HCT116 (cell line): ENCODE measurements around the gene ABCB1. TPM values are rescaled to one million over a fixed set of nuclear protein-coding genes. Genes with fewer than 3 reads are reported as not detected.

ENCODE experiments used
- ATAC-seq: fragments of 200-7000 bp; cut with Tn5 transposase; 2 replicates; pipeline ENCODE4 v1.9.1; 2020; ENCODE audit warnings: mild to moderate bottlenecking, moderate library complexity
- BruUV-seq: library from RNA; stranded (reverse); fragments of 400-500 nt; replicated peaks from 2 replicates; lab custom pipeline; 2021; lab: Mats Ljungman, UMichigan
- CTCF ChIA-PET: fragments of 300-600 bp; sonication (Branson Sonifier 250); formaldehyde crosslinking; loops from one replicate; lab custom pipeline; 2021; ENCODE audit warnings: antibody characterized with exemption; lab: Charles Lee
- POLR2A ChIA-PET: fragments of 300-600, 350-600 bp; sonication (Branson Sonifier 250); formaldehyde crosslinking; loops from one replicate; lab custom pipeline; 2021; ENCODE audit warnings: antibody characterized with exemption; lab: Charles Lee
- RAD21 ChIA-PET, 2 experiments: fragments of 300-600 bp; sonication (Branson Sonifier 250); formaldehyde crosslinking; loops; one replicate each; lab custom pipeline; 2023; ENCODE audit warnings: low total read pairs in 2 of 2; ENCODE audit not compliant: uncharacterized antibody in 2 of 2, unreplicated experiment in 2 of 2, low non-redundant PET in 1 of 2; lab: Charles Lee
- DNase-seq: peaks from one replicate; pipeline ENCODE4 v3.0.0-alpha.2; 2010; ENCODE audit warnings: low read depth, low spot score
- H2AFZ ChIP-seq: fragments of 200-600 bp; shearing (Covaris generic), sonication (generic); 2 replicates; pipeline ENCODE4 v1.6.1; 2017; ENCODE audit warnings: low read depth, mixed run types, mixed read lengths, antibody characterized with exemption, low read length; ENCODE audit not compliant: poor library complexity, severe bottlenecking
- H3K27ac ChIP-seq: 2 replicates; pipeline ENCODE4 v1.5.1; 2012; ENCODE audit warnings: low read depth, low read length
- H3K27me3 ChIP-seq: fragments of 200-600 bp; sonication (generic); 2 replicates; pipeline ENCODE4 v1.6.1; 2016; ENCODE audit warnings: mixed run types, low read length, mixed read lengths; ENCODE audit not compliant: insufficient read depth
- H3K36me3 ChIP-seq, 2 experiments: fragments of 200-500 bp in 1 of 2; fragments of 200-600 bp in 1 of 2; sonication (Bioruptor generic) in 1 of 2; sonication (generic) in 1 of 2; 2 replicates each; pipeline versions ENCODE4 v1.5.1 to v1.6.1; 2014 to 2016; ENCODE audit warnings: low read length in 2 of 2, inconsistent platforms in 1 of 2, mixed read lengths in 1 of 2, mixed run types in 1 of 2; ENCODE audit not compliant: insufficient read depth in 2 of 2, control insufficient read depth in 1 of 2
- H3K4me1 ChIP-seq, 2 experiments: fragments of 200-600 bp in 1 of 2; sonication (generic) in 1 of 2; 2 replicates each; pipeline versions ENCODE4 v1.5.1 to v1.6.1; 2012 to 2017; ENCODE audit warnings: low read length in 2 of 2, inconsistent platforms in 1 of 2, mild to moderate bottlenecking in 1 of 2, mixed read lengths in 1 of 2, mixed run types in 1 of 2, moderate library complexity in 1 of 2; ENCODE audit not compliant: insufficient read depth in 2 of 2, control insufficient read depth in 1 of 2
- H3K4me2 ChIP-seq: fragments of 200-600 bp; sonication (generic); 2 replicates; pipeline ENCODE4 v1.6.1; 2017; ENCODE audit warnings: mixed run types, low read length, mixed read lengths
- H3K4me3 ChIP-seq, 2 experiments: fragments of 200-600 bp in 1 of 2; sonication (generic) in 1 of 2; replicated peaks in 1 of 2; 2 replicates each; pipeline ENCODE4 v1.5.1; 2011 to 2016; ENCODE audit warnings: low read length in 2 of 2, control low read depth in 1 of 2, low read depth in 1 of 2, mild to moderate bottlenecking in 1 of 2, mixed read lengths in 1 of 2, mixed run types in 1 of 2
- H3K79me2 ChIP-seq: fragments of 200-600 bp; sonication (generic); 2 replicates; pipeline ENCODE4 v1.6.1; 2017; ENCODE audit warnings: mild to moderate bottlenecking, mixed run types, low read length, moderate library complexity, mixed read lengths; ENCODE audit not compliant: insufficient read depth
- H3K9ac ChIP-seq: fragments of 200-600 bp; sonication (generic); 2 replicates; pipeline ENCODE4 v1.6.1; 2016; ENCODE audit warnings: low read length, mixed read lengths
- H3K9me2 ChIP-seq: fragments of 200-600 bp; sonication (generic), shearing (Covaris generic); 2 replicates; pipeline ENCODE4 v1.6.1; 2017; ENCODE audit warnings: mixed run types, mild to moderate bottlenecking, moderate library complexity; ENCODE audit not compliant: insufficient read depth
- H3K9me3 ChIP-seq, 2 experiments: fragments of 200-500 bp in 1 of 2; fragments of 200-600 bp in 1 of 2; sonication (Bioruptor generic) in 1 of 2; sonication (generic) in 1 of 2; 2 replicates each; pipeline ENCODE4 v1.6.1; 2014 to 2017; ENCODE audit warnings: low read length in 2 of 2, mixed read lengths in 2 of 2, inconsistent platforms in 1 of 2, low read depth in 1 of 2, mild to moderate bottlenecking in 1 of 2, mixed run types in 1 of 2, moderate library complexity in 1 of 2; ENCODE audit not compliant: control insufficient read depth in 1 of 2, insufficient read depth in 1 of 2
- H4K20me1 ChIP-seq: fragments of 200-600 bp; sonication (generic), shearing (Covaris generic); 2 replicates; pipeline ENCODE4 v1.6.1; 2017; ENCODE audit warnings: mixed run types, mild to moderate bottlenecking, moderate library complexity; ENCODE audit not compliant: insufficient read depth
- CEBPB ChIP-seq: IDR thresholded peaks from 2 replicates; pipeline ENCODE4 v1.6.1; 2012; ENCODE audit warnings: low read depth
- EGR1 ChIP-seq: IDR thresholded peaks from 2 replicates; pipeline ENCODE4 v1.6.1; 2012; ENCODE audit warnings: low read depth
- EZH2 ChIP-seq: fragments of 200-600 bp; sonication (generic); IDR thresholded peaks from 2 replicates; pipeline ENCODE4 v1.6.1; 2017; ENCODE audit warnings: antibody characterized with exemption, mixed run types
- EZH2phosphoT487 ChIP-seq: fragments of 200-600 bp; IDR thresholded peaks from 2 replicates; pipeline ENCODE4 v1.6.1; 2018; ENCODE audit warnings: antibody characterized with exemption, borderline replicate concordance
- FOSL1 ChIP-seq: IDR thresholded peaks from 2 replicates; pipeline ENCODE4 v1.6.1; 2012; ENCODE audit warnings: low read depth
- JUND ChIP-seq: IDR thresholded peaks from 2 replicates; pipeline ENCODE4 v1.6.1; 2012
- POLR2A ChIP-seq: IDR thresholded peaks from 2 replicates; pipeline ENCODE4 v1.7.0; 2011; ENCODE audit warnings: borderline replicate concordance; ENCODE audit not compliant: insufficient read depth, insufficient read length; ENCODE audit errors: extremely low read depth
- RAD21 ChIP-seq: IDR thresholded peaks from 2 replicates; pipeline ENCODE4 v1.6.1; 2012; ENCODE audit warnings: low read depth, mild to moderate bottlenecking
- SP1 ChIP-seq: IDR thresholded peaks from 2 replicates; pipeline ENCODE4 v1.6.1; 2012; ENCODE audit warnings: low read depth
- SRF ChIP-seq: IDR thresholded peaks from 2 replicates; pipeline ENCODE4 v1.6.1; 2012; ENCODE audit warnings: low read depth
- TCF7L2 ChIP-seq: IDR thresholded peaks from 2 replicates; pipeline ENCODE4 v1.7.0; 2011; ENCODE audit warnings: borderline replicate concordance, inconsistent platforms; ENCODE audit not compliant: insufficient read depth, insufficient read length; ENCODE audit errors: extremely low read depth
- YY1 ChIP-seq: IDR thresholded peaks from 2 replicates; pipeline ENCODE4 v1.6.1; 2011; ENCODE audit warnings: low read length, low read depth, moderate library complexity, mild to moderate bottlenecking; ENCODE audit not compliant: insufficient replicate concordance; ENCODE audit errors: extremely low read depth
- ZFX ChIP-seq: fragments of 450-650 bp; IDR thresholded peaks from 2 replicates; pipeline ENCODE4 v1.6.1; 2017
- ZNF274 ChIP-seq: fragments of 200-500 bp; sonication (Bioruptor generic); IDR thresholded peaks from 2 replicates; pipeline ENCODE4 v1.6.1; 2014; ENCODE audit warnings: mild to moderate bottlenecking, low read depth, low read length, inconsistent platforms
- intact Hi-C: fragments of 100-400 bp; cut with micrococcal nuclease; formaldehyde crosslinking; loops from 2 replicates; pipeline ENCODE4 v1.10.0; 2022
- total RNA-seq: library from RNA; stranded (reverse); gene quantifications from one replicate; pipeline ENCODE4 v1.2.1, GENCODE V29; 2021; ENCODE audit not compliant: unreplicated experiment
- TF ChIP-seq, protein P1 (sequence below): IDR thresholded peaks from 2 replicates; pipeline ENCODE4 v1.6.1; 2012; ENCODE audit warnings: low read depth
- TF ChIP-seq, protein P2 (sequence below): IDR thresholded peaks from 2 replicates; pipeline ENCODE4 v1.6.1; 2012
- TF ChIP-seq, protein P3 (sequence below): IDR thresholded peaks from 2 replicates; pipeline ENCODE4 v1.6.1; 2011; ENCODE audit warnings: mild to moderate bottlenecking, low read length, moderate library complexity; ENCODE audit not compliant: insufficient replicate concordance; ENCODE audit errors: extremely low read depth

Gene ABCB1
- total RNA-seq, 1 experiment from 2014 or later = 1.8 TPM

- no peak overlapping the region for H3K4me3 ChIP-seq
- ATAC-seq = no peak
- POLR2A ChIA-PET = no interaction called here
Observed at GRCh38 chr7:87459941-87460340, 140.7 kb downstream of the ABCB1 start.

More at GRCh38 chr7:87459941-87460340, 140.7 kb downstream of the ABCB1 start:
- H3K9ac ChIP-seq = no peak overlapping the region
- H2AFZ ChIP-seq = no peak overlapping the region
- no peak overlapping the region for H3K4me2 ChIP-seq
- no peak for TF ChIP-seq EGR1
- TF ChIP-seq SRF = no peak
- TF ChIP-seq ZNF274 = no peak
- no peak for TF ChIP-seq FOSL1
- no peak for TF ChIP-seq CEBPB
- TF ChIP-seq RAD21 = no peak
- TF ChIP-seq POLR2A = no peak
- TF ChIP-seq TCF7L2 = no peak
- TF ChIP-seq EZH2phosphoT487 = no peak
- no peak for TF ChIP-seq YY1
- no peak for TF ChIP-seq EZH2
- TF ChIP-seq JUND = no peak
- TF ChIP-seq, protein P1, sequence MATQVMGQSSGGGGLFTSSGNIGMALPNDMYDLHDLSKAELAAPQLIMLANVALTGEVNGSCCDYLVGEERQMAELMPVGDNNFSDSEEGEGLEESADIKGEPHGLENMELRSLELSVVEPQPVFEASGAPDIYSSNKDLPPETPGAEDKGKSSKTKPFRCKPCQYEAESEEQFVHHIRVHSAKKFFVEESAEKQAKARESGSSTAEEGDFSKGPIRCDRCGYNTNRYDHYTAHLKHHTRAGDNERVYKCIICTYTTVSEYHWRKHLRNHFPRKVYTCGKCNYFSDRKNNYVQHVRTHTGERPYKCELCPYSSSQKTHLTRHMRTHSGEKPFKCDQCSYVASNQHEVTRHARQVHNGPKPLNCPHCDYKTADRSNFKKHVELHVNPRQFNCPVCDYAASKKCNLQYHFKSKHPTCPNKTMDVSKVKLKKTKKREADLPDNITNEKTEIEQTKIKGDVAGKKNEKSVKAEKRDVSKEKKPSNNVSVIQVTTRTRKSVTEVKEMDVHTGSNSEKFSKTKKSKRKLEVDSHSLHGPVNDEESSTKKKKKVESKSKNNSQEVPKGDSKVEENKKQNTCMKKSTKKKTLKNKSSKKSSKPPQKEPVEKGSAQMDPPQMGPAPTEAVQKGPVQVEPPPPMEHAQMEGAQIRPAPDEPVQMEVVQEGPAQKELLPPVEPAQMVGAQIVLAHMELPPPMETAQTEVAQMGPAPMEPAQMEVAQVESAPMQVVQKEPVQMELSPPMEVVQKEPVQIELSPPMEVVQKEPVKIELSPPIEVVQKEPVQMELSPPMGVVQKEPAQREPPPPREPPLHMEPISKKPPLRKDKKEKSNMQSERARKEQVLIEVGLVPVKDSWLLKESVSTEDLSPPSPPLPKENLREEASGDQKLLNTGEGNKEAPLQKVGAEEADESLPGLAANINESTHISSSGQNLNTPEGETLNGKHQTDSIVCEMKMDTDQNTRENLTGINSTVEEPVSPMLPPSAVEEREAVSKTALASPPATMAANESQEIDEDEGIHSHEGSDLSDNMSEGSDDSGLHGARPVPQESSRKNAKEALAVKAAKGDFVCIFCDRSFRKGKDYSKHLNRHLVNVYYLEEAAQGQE = no peak
- TF ChIP-seq, protein P2, sequence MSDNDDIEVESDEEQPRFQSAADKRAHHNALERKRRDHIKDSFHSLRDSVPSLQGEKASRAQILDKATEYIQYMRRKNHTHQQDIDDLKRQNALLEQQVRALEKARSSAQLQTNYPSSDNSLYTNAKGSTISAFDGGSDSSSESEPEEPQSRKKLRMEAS = no peak
- TF ChIP-seq SP1 = no peak
- TF ChIP-seq, protein P3, sequence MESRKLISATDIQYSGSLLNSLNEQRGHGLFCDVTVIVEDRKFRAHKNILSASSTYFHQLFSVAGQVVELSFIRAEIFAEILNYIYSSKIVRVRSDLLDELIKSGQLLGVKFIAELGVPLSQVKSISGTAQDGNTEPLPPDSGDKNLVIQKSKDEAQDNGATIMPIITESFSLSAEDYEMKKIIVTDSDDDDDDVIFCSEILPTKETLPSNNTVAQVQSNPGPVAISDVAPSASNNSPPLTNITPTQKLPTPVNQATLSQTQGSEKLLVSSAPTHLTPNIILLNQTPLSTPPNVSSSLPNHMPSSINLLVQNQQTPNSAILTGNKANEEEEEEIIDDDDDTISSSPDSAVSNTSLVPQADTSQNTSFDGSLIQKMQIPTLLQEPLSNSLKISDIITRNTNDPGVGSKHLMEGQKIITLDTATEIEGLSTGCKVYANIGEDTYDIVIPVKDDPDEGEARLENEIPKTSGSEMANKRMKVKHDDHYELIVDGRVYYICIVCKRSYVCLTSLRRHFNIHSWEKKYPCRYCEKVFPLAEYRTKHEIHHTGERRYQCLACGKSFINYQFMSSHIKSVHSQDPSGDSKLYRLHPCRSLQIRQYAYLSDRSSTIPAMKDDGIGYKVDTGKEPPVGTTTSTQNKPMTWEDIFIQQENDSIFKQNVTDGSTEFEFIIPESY = no peak
- no peak for TF ChIP-seq ZFX
- DNase-seq = no peak
- ChIA-PET RAD21 (no interaction called here), CTCF (no interaction called here)
- H3K36me3 ChIP-seq = no peaks in the 10 kb centered on the region
- H3K27ac ChIP-seq = no peak overlapping the region
- no peaks in the 10 kb centered on the region for H3K79me2 ChIP-seq
- no peaks in the 10 kb centered on the region for H3K27me3 ChIP-seq
- intact Hi-C loops = no loop called here
- no peaks in the 10 kb centered on the region for H3K9me3 ChIP-seq
- no peaks in the 10 kb centered on the region for H3K9me2 ChIP-seq
- H4K20me1 ChIP-seq = no peaks in the 10 kb centered on the region
- peaks cover 0 to under 1% of the 10 kb centered on the region in 2 experiments; a peak in 1 of 4 replicates for H3K4me1 ChIP-seq
- BruUV-seq = no TSS peak
